T47D (cell line): Measurements from ENCODE around the gene P2RY12.

ENCODE experiments used
- DNase-seq, 2 experiments: peaks; one replicate each; pipeline versions ENCODE4 v3.0.0 to v3.0.0-alpha.2; 2011 to 2012; ENCODE audit warnings: low read depth in 1 of 2, low spot score in 1 of 2
- JUND ChIP-seq: IDR thresholded peaks from 2 replicates; pipeline ENCODE4 v1.6.1; 2012; ENCODE audit warnings: low read depth
- in situ Hi-C: cut with HindIII; loops from 2 replicates; pipeline ENCODE4 v1.10.0; 2016; ENCODE audit warnings: low sequenced_read_pairs, low pct_unique_long_range_greater_than_20kb

P2RY12 gene

GRCh38 chr3:151356794-151357462 lies 27.6 kb downstream of the P2RY12 start:
- no peak for DNase-seq
- no peak for TF ChIP-seq JUND
- in situ Hi-C loops = no loop called here

- no peak for DNase-seq
- in situ Hi-C loops = no loop called here
- TF ChIP-seq JUND = no peak
Observed at GRCh38 chr3:151351648-151352047, 32.9 kb downstream of the P2RY12 start.

GRCh38 chr3:151351219-151351618 lies 33.3 kb downstream of the P2RY12 start:
- DNase-seq = no peak
- no peak for TF ChIP-seq JUND
- in situ Hi-C loops = no loop called here

GRCh38 chr3:151350656-151351055 lies 33.9 kb downstream of the P2RY12 start:
- no peak for DNase-seq
- TF ChIP-seq JUND = no peak

GRCh38 chr3:151347432-151347831 lies 37.1 kb downstream of the P2RY12 start:
- DNase-seq = no peak
- TF ChIP-seq JUND = no peak
- in situ Hi-C loops = no loop called here

More at GRCh38 chr3:151350656-151351055, 33.9 kb downstream of the P2RY12 start:
- in situ Hi-C loops = no loop called here

GRCh38 chr3:151346292-151346691 lies 38.3 kb downstream of the P2RY12 start:
- in situ Hi-C loops = no loop called here
- TF ChIP-seq JUND = no peak
- no peak for DNase-seq

GRCh38 chr3:151345859-151346258 lies 38.7 kb downstream of the P2RY12 start:
- in situ Hi-C loops = no loop called here

GRCh38 chr3:151331696-151332095 lies 52.9 kb downstream of the P2RY12 start:
- in situ Hi-C loops = no loop called here
- no peak for TF ChIP-seq JUND
- DNase-seq = no peak

More at GRCh38 chr3:151345859-151346258, 38.7 kb downstream of the P2RY12 start:
- DNase-seq = no peak
- TF ChIP-seq JUND = no peak

- in situ Hi-C loops = no loop called here
Observed at GRCh38 chr3:151330899-151331298, 53.7 kb downstream of the P2RY12 start.

GRCh38 chr3:151330379-151330778 lies 54.2 kb downstream of the P2RY12 start:
- TF ChIP-seq JUND = no peak
- in situ Hi-C loops = no loop called here
- DNase-seq = no peak

More at GRCh38 chr3:151330899-151331298, 53.7 kb downstream of the P2RY12 start:
- TF ChIP-seq JUND = no peak
- DNase-seq = no peak

- DNase-seq = no peak
- in situ Hi-C loops = no loop called here
- no peak for TF ChIP-seq JUND
Observed at GRCh38 chr3:151329363-151329762, 55.2 kb downstream of the P2RY12 start, which contains the start of gene P2RY13. Gene P2RY13, minus strand, starts transcription at chr3:151329549. Its CDS starts 21 bp downstream, at chr3:151329528.

- TF ChIP-seq JUND = no peak
- DNase-seq = no peak
- in situ Hi-C loops = no loop called here
Observed at GRCh38 chr3:151328298-151328995, 56.1 kb downstream of the P2RY12 start.

- TF ChIP-seq JUND = no peak
- DNase-seq = peak in 1 of 2 experiments; percentile 54
- in situ Hi-C loops = no loop called here
Observed at GRCh38 chr3:151327571-151328198, 56.9 kb downstream of the P2RY12 start.
